Peyer's patch (tissue), 4 donors: ENCODE results near the gene NNMT. TPM values are rescaled to one million over a fixed set of nuclear protein-coding genes. Genes with fewer than 3 reads are reported as not detected.

Experiments
- DNase-seq, 3 donors: peaks; one replicate each; pipeline ENCODE4 v3.0.0-alpha.2; 2017 to 2019
- H3K27ac ChIP-seq, 4 donors: fragments of 200-600 bp; sonication (generic); one replicate each; pipeline ENCODE4 v1.5.1; 2016 to 2019
- H3K27me3 ChIP-seq, 2 donors: fragments of 200-600 bp; sonication (generic); one replicate each; pipeline ENCODE4 v1.5.1; 2019
- H3K36me3 ChIP-seq, 3 donors: fragments of 200-600 bp; sonication (generic); one replicate each; pipeline ENCODE4 v1.5.1; 2016 to 2019
- H3K4me1 ChIP-seq, 4 donors: fragments of 200-600 bp; sonication (generic); one replicate each; pipeline ENCODE4 v1.5.1; 2016 to 2019
- H3K4me3 ChIP-seq, 4 donors: fragments of 200-600 bp; sonication (generic); 1 replicate in 3 of 4; 2 replicates in 1 of 4; pipeline ENCODE4 v1.5.1; 2016 to 2019; ENCODE audit warnings: mild to moderate bottlenecking in 1 of 4
- H3K9me3 ChIP-seq, 4 donors: fragments of 200-600 bp; sonication (generic); one replicate each; pipeline ENCODE4 v1.5.1; 2016 to 2019; ENCODE audit warnings: mild to moderate bottlenecking in 1 of 4
- CTCF ChIP-seq, 6 experiments: fragments of 450-650 bp in 4 of 6; fragments of 200-600 bp in 2 of 6; sonication (generic) in 1 of 6; IDR thresholded peaks; one replicate each; pipeline ENCODE4 v1.5.1; 2017 to 2019; ENCODE audit warnings: antibody characterized with exemption in 6 of 6, mild to moderate bottlenecking in 3 of 6, moderate library complexity in 1 of 6
- POLR2A ChIP-seq, 2 donors: fragments of 450-650 bp; IDR thresholded peaks; one replicate each; pipeline ENCODE4 v1.5.1; 2017; ENCODE audit warnings: antibody characterized with exemption in 2 of 2, mild to moderate bottlenecking in 2 of 2, moderate library complexity in 2 of 2
- total RNA-seq, 4 donors: library from RNA; depleted of rRNA; stranded (reverse); fragments of >200 nt; gene quantifications; one replicate each; pipeline ENCODE4 v1.1.0, GENCODE V29; 2016

Gene NNMT
- total RNA-seq, 4 donors from 2014 or later, result 43.6 to 413 (median 187) TPM

- peaks cover 0 to 31% (median 6%) of the 10 kb centered on the region in 4 donors for H3K4me1 ChIP-seq
- TF ChIP-seq CTCF (IDR thresholded peaks at IDR 0.05) (no peak), POLR2A (IDR thresholded peaks at IDR 0.05) (no peak)
- no peak overlapping the region for H3K4me3 ChIP-seq
- peaks cover 0 to 8% (median 0%) of the 10 kb centered on the region in 3 donors for H3K36me3 ChIP-seq
- no peaks in the 10 kb centered on the region for H3K9me3 ChIP-seq
- no peaks in the 10 kb centered on the region for H3K27me3 ChIP-seq
- peak overlapping the region; percentile 2 to 69 (median 18) for H3K27ac ChIP-seq
- DNase-seq, result no peak
Measured at GRCh38 chr11:114260077-114260476, 36.1 kb upstream of the NNMT start.

DNA sequence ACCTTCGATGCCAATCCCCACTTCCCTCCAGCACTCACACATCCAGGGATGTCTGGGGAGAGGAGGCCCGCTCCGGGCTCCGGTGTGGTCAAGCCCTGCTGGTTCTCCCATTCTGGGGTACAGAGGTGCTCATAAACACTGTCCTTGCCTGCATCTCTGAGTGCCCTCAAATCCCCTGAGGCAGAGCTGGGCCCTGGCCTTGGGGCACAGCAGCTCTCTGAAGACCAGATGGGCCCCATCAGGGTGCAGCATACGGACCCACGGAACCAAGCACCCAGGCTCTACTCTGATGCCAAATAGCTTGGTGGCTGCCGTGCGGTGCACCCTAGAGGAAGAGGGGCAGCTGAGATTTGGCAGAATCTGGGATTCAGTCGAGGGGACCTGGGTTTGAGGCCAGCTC lies 35.7 kb upstream of the NNMT start:
- DNase-seq, result peak in 1 of 3 donors; percentile 54
- TF ChIP-seq POLR2A (IDR thresholded peaks at IDR 0.05) (no peak), CTCF (IDR thresholded peaks at IDR 0.05) (no peak)
- peak overlapping the region; percentile 2 to 69 (median 18) for H3K27ac ChIP-seq
- H3K9me3 ChIP-seq, result no peaks in the 10 kb centered on the region
- peaks cover 0 to 31% (median 6%) of the 10 kb centered on the region in 4 donors for H3K4me1 ChIP-seq
- H3K36me3 ChIP-seq, result peaks cover 0 to 8% (median 0%) of the 10 kb centered on the region in 3 donors
- H3K27me3 ChIP-seq, result no peaks in the 10 kb centered on the region
- H3K4me3 ChIP-seq, result no peak overlapping the region

- H3K4me3 ChIP-seq, result no peak overlapping the region
- TF ChIP-seq CTCF (IDR thresholded peaks at IDR 0.05) (no peak), POLR2A (IDR thresholded peaks at IDR 0.05) (no peak)
- no peak for DNase-seq
- H3K27ac ChIP-seq, result no peak overlapping the region
- no peaks in the 10 kb centered on the region for H3K27me3 ChIP-seq
- no peaks in the 10 kb centered on the region for H3K9me3 ChIP-seq
- H3K36me3 ChIP-seq, result no peaks in the 10 kb centered on the region
- H3K4me1 ChIP-seq, result peaks cover 0 to 30% (median 6%) of the 10 kb centered on the region in 4 donors
Measured at GRCh38 chr11:114261791-114262190, 34.4 kb upstream of the NNMT start.

DNA sequence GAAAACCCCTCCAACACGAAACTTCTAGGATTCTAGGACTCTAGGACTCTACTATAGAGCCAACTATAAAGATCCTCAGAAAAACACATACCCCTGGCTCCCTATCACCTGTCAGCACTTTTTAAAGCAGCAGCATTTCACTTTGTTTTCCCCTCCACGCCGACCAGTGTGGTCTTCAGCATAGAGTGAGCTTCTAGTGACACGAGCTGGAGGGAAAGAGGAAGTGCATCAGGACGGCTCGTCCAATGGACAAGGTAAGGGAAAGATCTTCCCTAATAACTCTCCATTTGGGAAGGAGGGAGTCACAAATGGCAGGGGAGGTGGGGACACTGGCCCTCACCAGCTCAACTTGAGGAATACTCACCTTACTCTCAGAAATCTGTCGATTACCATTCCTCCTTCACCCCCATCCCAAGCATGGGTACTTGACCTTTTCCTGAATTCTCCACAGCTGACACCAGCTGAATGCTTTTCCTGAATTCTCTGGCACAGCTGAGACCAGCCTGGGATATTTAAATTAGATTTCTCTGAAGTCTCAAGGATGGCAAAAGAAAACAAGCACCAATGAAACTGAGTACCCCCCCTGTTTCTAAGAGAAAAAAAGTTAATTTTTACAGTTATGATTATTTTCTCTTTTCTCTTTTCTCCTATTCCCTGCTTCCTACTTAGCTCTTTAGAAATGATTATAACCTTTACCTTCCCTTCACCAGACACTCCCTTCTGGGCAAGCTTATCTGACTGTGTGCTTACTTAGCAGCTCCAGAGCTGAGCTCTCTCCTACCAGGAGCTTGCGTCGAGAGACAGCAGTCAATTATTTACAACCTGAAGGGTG lies 33.3 kb upstream of the NNMT start:
- H3K4me1 ChIP-seq, result peaks cover 0 to 19% (median 6%) of the 10 kb centered on the region in 4 donors
- H3K4me3 ChIP-seq, result no peak overlapping the region
- TF ChIP-seq POLR2A (IDR thresholded peaks at IDR 0.05) (no peak), CTCF (IDR thresholded peaks at IDR 0.05) (peak in 4 of 6 experiments; percentile 64 to 74 (median 68))
- no peaks in the 10 kb centered on the region for H3K27me3 ChIP-seq
- H3K36me3 ChIP-seq, result no peaks in the 10 kb centered on the region
- no peak overlapping the region for H3K27ac ChIP-seq
- peak in 1 of 3 donors; percentile 42 for DNase-seq
- no peaks in the 10 kb centered on the region for H3K9me3 ChIP-seq

DNA sequence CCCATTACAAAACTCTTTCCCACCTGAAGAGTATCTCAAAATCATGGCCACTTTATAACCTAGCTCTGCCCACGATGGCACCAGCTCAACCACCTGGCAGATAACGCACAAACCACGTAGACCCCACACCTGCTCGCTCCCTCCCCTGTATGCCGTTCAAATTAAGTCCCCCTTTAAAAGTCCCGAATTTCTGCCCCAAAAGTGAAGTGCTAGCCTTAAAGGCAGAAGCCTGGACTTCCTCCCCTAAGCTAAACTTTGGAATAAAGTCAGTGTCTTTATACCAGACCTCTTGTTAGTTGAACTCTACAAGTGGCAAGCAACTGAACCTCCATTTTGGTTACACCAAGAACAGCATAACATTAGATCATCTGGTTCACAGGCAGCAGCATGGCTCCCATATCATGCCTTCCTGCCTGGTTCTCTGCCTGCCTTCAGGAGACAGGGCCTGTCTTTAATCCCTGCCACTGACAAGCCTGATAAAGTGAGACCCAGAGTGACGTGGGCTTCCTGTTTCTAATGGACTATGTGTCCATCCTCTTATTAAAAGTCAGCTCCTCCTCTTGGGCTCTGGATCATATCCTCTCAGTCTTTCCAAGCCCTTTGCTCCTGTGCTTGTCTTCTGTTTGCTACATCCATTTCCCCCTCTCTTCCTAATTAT lies 32.6 kb upstream of the NNMT start:
- Histone ChIP-seq H3K36me3 (no peaks in the 10 kb centered on the region), H3K27me3 (no peaks in the 10 kb centered on the region), H3K9me3 (no peaks in the 10 kb centered on the region), H3K4me3 (no peak overlapping the region), H3K4me1 (peaks cover 0 to 14% (median 6%) of the 10 kb centered on the region in 4 donors), H3K27ac (no peak overlapping the region)
- TF ChIP-seq POLR2A (IDR thresholded peaks at IDR 0.05) (no peak), CTCF (IDR thresholded peaks at IDR 0.05) (no peak)
- DNase-seq, result peak in 1 of 3 donors; percentile 18
